OCI-LY1 (cell line): ENCODE data around the gene VDR.

Source experiments
- H2AFZ ChIP-seq: fragments of 200-600 bp; sonication (generic), shearing (Covaris generic); 2 replicates; pipeline ENCODE4 v1.6.0; 2014; ENCODE audit warnings: antibody characterized with exemption, mild to moderate bottlenecking, low read length
- H3F3A ChIP-seq: fragments of 200-600 bp; sonication (generic), shearing (Covaris generic); 2 replicates; pipeline ENCODE4 v1.6.0; 2014; ENCODE audit warnings: mild to moderate bottlenecking, antibody characterized with exemption, low read length, moderate library complexity; ENCODE audit not compliant: insufficient read depth
- H3K27ac ChIP-seq: fragments of 200-600 bp; sonication (generic); 2 replicates; pipeline ENCODE4 v1.5.1; 2014; ENCODE audit warnings: low read length, mixed run types, mild to moderate bottlenecking, low read depth; ENCODE audit not compliant: poor library complexity, severe bottlenecking
- H3K27me3 ChIP-seq: fragments of 200-600 bp; sonication (generic); 2 replicates; pipeline ENCODE4 v1.6.0; 2014; ENCODE audit warnings: antibody characterized with exemption, mild to moderate bottlenecking, low read length, moderate library complexity; ENCODE audit not compliant: insufficient read depth
- H3K36me3 ChIP-seq: fragments of 200-600 bp; sonication (generic); 2 replicates; pipeline ENCODE4 v1.6.1; 2014; ENCODE audit warnings: mild to moderate bottlenecking, antibody characterized with exemption, low read length, moderate library complexity, mixed read lengths; ENCODE audit not compliant: insufficient read depth
- H3K4me1 ChIP-seq: fragments of 200-600 bp; sonication (generic); 2 replicates; pipeline ENCODE4 v1.5.1; 2014; ENCODE audit warnings: mild to moderate bottlenecking, low read length, moderate library complexity; ENCODE audit not compliant: insufficient read depth, severe bottlenecking
- H3K4me2 ChIP-seq: fragments of 200-600 bp; sonication (generic), shearing (Covaris generic); 2 replicates; pipeline ENCODE4 v1.6.1; 2014; ENCODE audit warnings: low read length
- H3K4me3 ChIP-seq: fragments of 200-600 bp; sonication (generic); 2 replicates; pipeline ENCODE4 v1.5.1; 2014; ENCODE audit warnings: low read length, low read depth, mild to moderate bottlenecking, mixed read lengths; ENCODE audit not compliant: poor library complexity, severe bottlenecking
- H3K79me2 ChIP-seq: fragments of 200-600 bp; shearing (Covaris generic); 2 replicates; pipeline ENCODE4 v1.6.1; 2016; ENCODE audit warnings: mixed run types, low read length, mixed read lengths; ENCODE audit not compliant: insufficient read depth
- H3K9ac ChIP-seq: fragments of 200-600 bp; sonication (generic), shearing (Covaris generic); 2 replicates; pipeline ENCODE4 v1.6.1; 2014; ENCODE audit warnings: mild to moderate bottlenecking, low read length, mixed read lengths
- H3K9me2 ChIP-seq: fragments of 200-600 bp; sonication (generic), shearing (Covaris generic); 2 replicates; pipeline ENCODE4 v1.6.1; 2014; ENCODE audit warnings: low read depth, mild to moderate bottlenecking, low read length, mixed read lengths
- H3K9me3 ChIP-seq: fragments of 200-600 bp; shearing (Covaris generic); 2 replicates; pipeline ENCODE4 v1.6.1; 2014; ENCODE audit warnings: low read length, mixed read lengths
- H4K20me1 ChIP-seq: fragments of 200-600 bp; sonication (generic), shearing (Covaris generic); 2 replicates; pipeline ENCODE4 v1.6.0; 2016; ENCODE audit warnings: mild to moderate bottlenecking, low read length; ENCODE audit not compliant: insufficient read depth
- EZH2 ChIP-seq: fragments of 200-600 bp; sonication (generic), shearing (Covaris generic); IDR thresholded peaks from 2 replicates; pipeline ENCODE4 v1.8.0; 2017; ENCODE audit warnings: borderline replicate concordance, mixed run types, mild to moderate bottlenecking, antibody characterized with exemption, low read length, moderate library complexity, mixed read lengths
- TF ChIP-seq, protein P1 (sequence below): fragments of 200-600 bp; sonication (generic), shearing (Covaris generic); IDR thresholded peaks from 2 replicates; pipeline ENCODE4 v1.5.1; 2017; ENCODE audit warnings: mild to moderate bottlenecking, antibody characterized with exemption, low read length, moderate library complexity, mixed read lengths

VDR gene

DNA sequence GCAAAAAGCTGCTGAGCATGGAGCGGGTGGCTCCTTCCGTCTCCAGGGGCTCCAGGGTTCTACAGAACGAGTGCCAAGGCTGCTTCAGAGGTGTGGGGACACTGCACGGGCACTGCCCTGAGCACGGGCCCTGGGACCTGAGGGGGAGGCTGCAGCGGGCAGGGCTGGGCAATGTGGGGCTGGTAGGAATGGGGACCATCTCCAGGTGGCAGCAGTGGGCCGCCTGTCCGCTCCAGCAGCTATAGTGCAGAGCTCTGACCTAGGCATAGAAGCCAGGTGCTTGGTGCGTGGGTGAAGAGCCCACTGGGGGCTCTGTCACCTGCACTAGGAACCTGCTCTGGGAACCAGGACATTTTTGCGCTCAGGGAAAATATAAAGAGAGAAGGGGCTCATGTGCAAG, 107.4 kb downstream of the VDR start:
- Histone ChIP-seq H2AFZ (no peak overlapping the region), H3K4me2 (no peak overlapping the region), H3K27me3 (no peaks in the 10 kb centered on the region), H3K9me3 (no peaks in the 10 kb centered on the region), H3K4me1 (peaks cover 26% of the 10 kb centered on the region), H3F3A (no peaks in the 10 kb centered on the region), H3K79me2 (no peaks in the 10 kb centered on the region), H3K9me2 (no peaks in the 10 kb centered on the region), H3K36me3 (peaks cover 66% of the 10 kb centered on the region), H3K27ac (peak overlapping the region; percentile 6), H4K20me1 (no peaks in the 10 kb centered on the region), H3K4me3 (no peak overlapping the region), H3K9ac (no peak overlapping the region)
- TF ChIP-seq EZH2: no peak
- TF ChIP-seq, protein P1, sequence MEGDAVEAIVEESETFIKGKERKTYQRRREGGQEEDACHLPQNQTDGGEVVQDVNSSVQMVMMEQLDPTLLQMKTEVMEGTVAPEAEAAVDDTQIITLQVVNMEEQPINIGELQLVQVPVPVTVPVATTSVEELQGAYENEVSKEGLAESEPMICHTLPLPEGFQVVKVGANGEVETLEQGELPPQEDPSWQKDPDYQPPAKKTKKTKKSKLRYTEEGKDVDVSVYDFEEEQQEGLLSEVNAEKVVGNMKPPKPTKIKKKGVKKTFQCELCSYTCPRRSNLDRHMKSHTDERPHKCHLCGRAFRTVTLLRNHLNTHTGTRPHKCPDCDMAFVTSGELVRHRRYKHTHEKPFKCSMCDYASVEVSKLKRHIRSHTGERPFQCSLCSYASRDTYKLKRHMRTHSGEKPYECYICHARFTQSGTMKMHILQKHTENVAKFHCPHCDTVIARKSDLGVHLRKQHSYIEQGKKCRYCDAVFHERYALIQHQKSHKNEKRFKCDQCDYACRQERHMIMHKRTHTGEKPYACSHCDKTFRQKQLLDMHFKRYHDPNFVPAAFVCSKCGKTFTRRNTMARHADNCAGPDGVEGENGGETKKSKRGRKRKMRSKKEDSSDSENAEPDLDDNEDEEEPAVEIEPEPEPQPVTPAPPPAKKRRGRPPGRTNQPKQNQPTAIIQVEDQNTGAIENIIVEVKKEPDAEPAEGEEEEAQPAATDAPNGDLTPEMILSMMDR: peak; percentile 81

DNA sequence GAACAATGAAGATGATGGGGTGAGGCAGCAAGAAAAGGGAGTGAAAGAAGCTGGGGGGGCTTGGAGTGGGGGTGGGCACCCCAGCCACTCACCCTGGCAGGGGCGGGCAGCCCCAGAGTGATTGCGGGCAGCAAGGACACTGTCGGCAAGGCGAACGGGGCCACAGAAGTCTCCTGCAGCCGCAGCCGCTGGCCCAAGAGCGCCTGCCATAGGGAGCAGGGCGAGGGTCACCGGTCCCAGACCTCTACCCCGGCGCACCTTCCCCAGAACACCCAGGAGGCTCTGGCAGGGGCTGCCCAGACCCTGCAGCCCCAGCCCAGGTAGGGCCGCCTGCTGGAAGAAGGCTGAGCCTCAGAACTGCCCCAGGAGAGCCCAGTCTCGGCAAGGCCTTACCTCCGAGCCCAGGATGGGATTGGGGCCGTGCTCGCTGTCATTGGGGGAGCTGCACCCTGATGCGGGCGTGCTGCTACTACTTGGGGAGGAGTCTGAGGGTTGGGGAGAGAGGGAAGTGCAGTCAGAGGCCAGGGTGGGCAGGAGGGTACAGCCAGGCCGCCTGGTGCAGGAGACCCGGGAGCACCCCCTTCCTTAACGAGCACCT, 108.9 kb downstream of the VDR start:
- H4K20me1 ChIP-seq: no peaks in the 10 kb centered on the region
- no peak overlapping the region for H3K4me2 ChIP-seq
- no peak overlapping the region for H3K9ac ChIP-seq
- no peaks in the 10 kb centered on the region for H3K9me2 ChIP-seq
- no peaks in the 10 kb centered on the region for H3F3A ChIP-seq
- H3K79me2 ChIP-seq: no peaks in the 10 kb centered on the region
- H3K4me3 ChIP-seq: no peak overlapping the region
- H3K4me1 ChIP-seq: peaks cover 20% of the 10 kb centered on the region
- H3K9me3 ChIP-seq: no peaks in the 10 kb centered on the region
- H3K27ac ChIP-seq: no peak overlapping the region
- peaks cover 74% of the 10 kb centered on the region for H3K36me3 ChIP-seq
- no peak overlapping the region for H2AFZ ChIP-seq
- TF ChIP-seq, protein P1: no peak
- TF ChIP-seq EZH2: no peak
- no peaks in the 10 kb centered on the region for H3K27me3 ChIP-seq

DNA sequence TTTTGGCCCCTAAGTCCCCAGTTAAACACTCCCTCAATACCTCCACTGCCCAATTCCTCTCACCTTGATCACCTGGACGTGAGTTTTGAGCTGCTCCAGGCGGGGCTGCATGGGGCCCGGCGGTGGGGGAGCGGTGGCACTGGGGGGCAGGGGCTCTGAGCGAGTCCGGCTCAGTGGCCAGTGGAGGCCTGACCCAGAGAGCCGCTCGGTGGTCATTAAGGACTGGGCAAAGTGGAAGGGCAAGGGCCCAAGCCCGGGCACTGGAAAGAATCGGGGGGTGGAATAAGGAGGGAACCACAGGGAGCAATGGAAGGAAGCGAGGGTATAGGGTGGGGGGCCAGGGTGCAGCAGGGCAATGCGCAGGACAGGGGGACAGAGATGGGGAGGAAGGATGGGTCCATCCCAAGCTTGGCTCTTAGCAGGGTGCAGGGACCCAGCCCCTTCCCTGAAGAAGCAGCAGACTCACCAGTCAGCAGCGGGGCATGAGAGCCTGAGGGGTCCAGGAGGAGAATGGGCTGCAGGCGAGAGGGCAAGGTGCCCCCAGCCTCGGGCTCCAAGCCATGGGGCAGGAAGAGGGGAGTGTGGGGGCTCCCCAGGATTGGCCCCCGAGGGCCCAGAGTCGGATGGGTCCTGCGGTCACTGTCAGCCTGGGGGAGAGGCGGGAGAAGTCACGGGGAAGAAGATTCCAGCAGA, 109.5 kb downstream of the VDR start:
- no peak overlapping the region for H3K9ac ChIP-seq
- peaks cover 20% of the 10 kb centered on the region for H3K4me1 ChIP-seq
- no peaks in the 10 kb centered on the region for H3K27me3 ChIP-seq
- H3K4me3 ChIP-seq: no peak overlapping the region
- H3F3A ChIP-seq: no peaks in the 10 kb centered on the region
- no peaks in the 10 kb centered on the region for H3K9me2 ChIP-seq
- no peak overlapping the region for H2AFZ ChIP-seq
- H4K20me1 ChIP-seq: no peaks in the 10 kb centered on the region
- H3K79me2 ChIP-seq: no peaks in the 10 kb centered on the region
- no peak overlapping the region for H3K27ac ChIP-seq
- H3K4me2 ChIP-seq: no peak overlapping the region
- H3K9me3 ChIP-seq: no peaks in the 10 kb centered on the region
- TF ChIP-seq, protein P1: no peak
- no peak for TF ChIP-seq EZH2
- H3K36me3 ChIP-seq: peaks cover 76% of the 10 kb centered on the region
